HepG2 (cell line): ENCODE data around the gene NYAP2. TPM values are rescaled to one million over a fixed set of nuclear protein-coding genes. Genes with fewer than 3 reads are reported as not detected.

Source experiments
- ATAC-seq: fragments of 200-7000 bp; cut with Tn5 transposase; 3 replicates; pipeline ENCODE4 v1.9.1; 2020; ENCODE audit warnings: mild to moderate bottlenecking, moderate library complexity
- BruUV-seq: library from RNA; stranded (reverse); fragments of 400-500 nt; replicated peaks from 2 replicates; lab custom pipeline; 2021; lab: Mats Ljungman, UMichigan
- CTCF ChIA-PET: fragments of 300-600 bp; formaldehyde crosslinking; extraction: SDS; loops from one replicate; lab custom pipeline; 2021; ENCODE audit warnings: low total read pairs, inconsistent platforms, low intra/inter-chr PET ratio; lab: Yijun Ruan, JAX
- POLR2A ChIA-PET: fragments of 350-600 bp; sonication (Branson Sonifier 250); formaldehyde crosslinking; loops from one replicate; lab custom pipeline; 2020; ENCODE audit warnings: antibody characterized with exemption, inconsistent platforms; lab: Yijun Ruan, JAX
- DNase-seq: peaks from one replicate; pipeline ENCODE4 v3.0.0-alpha.2; 2015; ENCODE audit warnings: low spot score
- FAIRE-seq: peaks from 3 replicates; lab custom pipeline; 2011; peaks lifted over from hg19 to GRCh38; lab: Jason Lieb, UNC
- H2AFZ ChIP-seq: one replicate; pipeline ENCODE4 v1.6.1; 2011; ENCODE audit warnings: low read length, inconsistent platforms
- H3K27ac ChIP-seq: fragments of 300-600 bp; 3 replicates; pipeline ENCODE4 v1.8.0; 2011; ENCODE audit warnings: mixed run types, mild to moderate bottlenecking, mixed read lengths, low read length, inconsistent platforms; ENCODE audit not compliant: insufficient read depth; ENCODE audit errors: extremely low read length
- H3K27me3 ChIP-seq, 2 experiments: fragments of 200-600 bp in 1 of 2; 2 replicates in 1 of 2; 3 replicates in 1 of 2; pipeline versions ENCODE4 v1.6.0 to v1.8.0; 2011; ENCODE audit warnings: low read length in 2 of 2, mild to moderate bottlenecking in 2 of 2, moderate library complexity in 2 of 2, inconsistent platforms in 1 of 2; ENCODE audit not compliant: insufficient read depth in 2 of 2, control insufficient read depth in 1 of 2
- H3K36me3 ChIP-seq, 2 experiments: fragments of 200-600 bp in 1 of 2; replicated peaks in 1 of 2; 2 replicates in 1 of 2; 3 replicates in 1 of 2; pipeline versions ENCODE4 v1.5.1 to v1.8.0; 2011; ENCODE audit warnings: low read length in 2 of 2, inconsistent platforms in 1 of 2; ENCODE audit not compliant: insufficient read depth in 2 of 2, control insufficient read depth in 1 of 2
- H3K4me1 ChIP-seq: 2 replicates; pipeline ENCODE4 v1.5.1; 2012; ENCODE audit warnings: low read length, inconsistent platforms; ENCODE audit not compliant: insufficient read depth
- H3K4me2 ChIP-seq: 2 replicates; pipeline ENCODE4 v1.6.0; 2011; ENCODE audit warnings: low read depth, low read length, inconsistent platforms
- H3K4me3 ChIP-seq, 3 experiments: fragments of 200-600 bp in 1 of 3; sonication (generic), shearing (Covaris generic) in 1 of 3; replicated peaks in 1 of 3; 2 replicates each; pipeline ENCODE4 v1.5.1; 2011 to 2016; ENCODE audit warnings: low read length in 3 of 3, inconsistent platforms in 2 of 3, low read depth in 2 of 3, mild to moderate bottlenecking in 2 of 3, control low read depth in 1 of 3, mixed read lengths in 1 of 3; ENCODE audit not compliant: insufficient read depth in 1 of 3
- H3K79me2 ChIP-seq: one replicate; pipeline ENCODE4 v1.6.1; 2011; ENCODE audit warnings: low read length, inconsistent platforms; ENCODE audit not compliant: insufficient read depth
- H3K9ac ChIP-seq: 2 replicates; pipeline ENCODE4 v1.6.0; 2011; ENCODE audit warnings: mild to moderate bottlenecking, low read depth, low read length, inconsistent platforms; ENCODE audit not compliant: insufficient read depth
- H3K9me3 ChIP-seq: 2 replicates; pipeline ENCODE4 v1.5.1; 2012; ENCODE audit warnings: mild to moderate bottlenecking, low read length
- H4K20me1 ChIP-seq: 2 replicates; pipeline ENCODE4 v1.6.0; 2011; ENCODE audit warnings: inconsistent platforms, mild to moderate bottlenecking, low read length, moderate library complexity; ENCODE audit not compliant: insufficient read depth
- DZIP1 ChIP-seq: sonication (generic); formaldehyde crosslinking; IDR thresholded peaks from 2 replicates; pipeline ENCODE4 v1.5.0; 2020; ENCODE audit warnings: mild to moderate bottlenecking, missing genetic modification reagents
- GMEB1 ChIP-seq: sonication (generic); formaldehyde crosslinking; IDR thresholded peaks from 2 replicates; pipeline ENCODE4 v1.5.1; 2020; ENCODE audit warnings: missing genetic modification reagents, mild to moderate bottlenecking, borderline replicate concordance
- KLF12 ChIP-seq: sonication (generic); formaldehyde crosslinking; IDR thresholded peaks from 2 replicates; pipeline ENCODE4 v1.4.0; 2020; ENCODE audit warnings: missing genetic modification reagents, borderline replicate concordance
- MTF2 ChIP-seq: sonication (generic); formaldehyde crosslinking; IDR thresholded peaks from 2 replicates; pipeline ENCODE4 v1.5.0; 2020; ENCODE audit warnings: missing genetic modification reagents, borderline replicate concordance
- ZNF275 ChIP-seq: sonication (generic); formaldehyde crosslinking; IDR thresholded peaks from 2 replicates; pipeline ENCODE4 v1.8.0; 2022; ENCODE audit warnings: missing genetic modification reagents, mild to moderate bottlenecking, inconsistent platforms, borderline replicate concordance
- ZNF30 ChIP-seq: sonication (generic); formaldehyde crosslinking; IDR thresholded peaks from 2 replicates; pipeline ENCODE4 v1.5.0; 2020; ENCODE audit warnings: mild to moderate bottlenecking, missing genetic modification reagents
- WGBS: methylation state at CpG from one replicate; pipeline ENCODE4 v1.1.6; 2017; ENCODE audit warnings: low lambda C conversion rate; 5-methylcytosine and 5-hydroxymethylcytosine counted together
- in situ Hi-C: cut with HindIII; loops from 2 replicates; pipeline ENCODE4 v1.10.0; 2017; ENCODE audit warnings: low pct_unique_long_range_greater_than_20kb; ENCODE audit not compliant: extremely low pct_ligation_motif_present
- intact Hi-C: fragments of 100-400 bp; cut with micrococcal nuclease; formaldehyde crosslinking; loops from one replicate; pipeline ENCODE4 v1.10.0; 2022; ENCODE audit not compliant: unreplicated experiment
- polyA plus RNA-seq, 8 experiments: library from polyadenylated mRNA; depleted of rRNA in 3 of 8; stranded (reverse) in 7 of 8; unstranded in 1 of 8; fragments of >200 nt; fragmentation: Illumina TruSeq in 4 of 8; extraction: Trizol in 4 of 8; gene quantifications; 2 replicates each; pipeline versions ENCODE4 v1.2.1 to v1.2.3, GENCODE V29; 2011 to 2016; ENCODE audit warnings: low read depth in 4 of 8, missing spikeins in 1 of 8, mixed read lengths in 1 of 8; ENCODE audit not compliant: insufficient read depth in 1 of 8
- total RNA-seq, 5 experiments: library from RNA; depleted of rRNA; stranded (reverse); fragments of >200 nt; fragmentation: Illumina TruSeq; extraction: Trizol; gene quantifications; 2 replicates each; pipeline ENCODE4 v1.2.3, GENCODE V29; 2016; ENCODE audit warnings: low read depth in 1 of 5

The NYAP2 gene
- total and polyA plus RNA-seq, 2 of the 13 experiments (the other 11 are each of a cell fraction or from before 2014, with no cell fraction given): not detected

- POLR2A ChIA-PET: no interaction called here
- no peak for FAIRE-seq
Measured at GRCh38 chr2:225415792-225416191, 16.3 kb downstream of the NYAP2 start.

More at GRCh38 chr2:225415792-225416191, 16.3 kb downstream of the NYAP2 start:
- Histone ChIP-seq H3K27me3 (no peaks in the 10 kb centered on the region), H3K4me1 (no peaks in the 10 kb centered on the region), H2AFZ (no peak overlapping the region), H3K27ac (no peak overlapping the region), H3K9me3 (no peaks in the 10 kb centered on the region), H3K4me2 (no peak overlapping the region), H3K9ac (no peak overlapping the region), H4K20me1 (no peaks in the 10 kb centered on the region), H3K4me3 (no peak overlapping the region), H3K36me3 (no peaks in the 10 kb centered on the region), H3K79me2 (no peaks in the 10 kb centered on the region)
- intact Hi-C loops: no loop called here
- BruUV-seq: no TSS peak
- 1% methylated on average over 2 of the region's 2 CpGs for WGBS
- TF ChIP-seq ZNF30 (no peak), KLF12 (CRISPR knock-in tag) (no peak), DZIP1 (no peak), GMEB1 (no peak), ZNF275 (CRISPR knock-in tag) (no peak), MTF2 (CRISPR knock-in tag) (no peak)
- no peak for ATAC-seq
- DNase-seq: no peak
- CTCF ChIA-PET: no interaction called here
- in situ Hi-C loops: no loop called here
